Psoas muscle (tissue), 8 donors: Measurements from ENCODE around the gene HSPE1. TPM values are rescaled to one million over a fixed set of nuclear protein-coding genes. Genes with fewer than 3 reads are reported as not detected.
"Not testable (repeated sequence)": the region's sequence is repeated elsewhere in the genome, so short reads cannot be mapped to it uniquely, and the experiment has no call there.

Experiments
- ATAC-seq, 4 donors: fragments of 200-7000 bp; cut with Tn5 transposase; one replicate each; pipeline ENCODE4 v1.9.1; 2020; ENCODE audit warnings: moderate library complexity in 3 of 4, mild to moderate bottlenecking in 2 of 4
- DNase-seq, 2 donors: peaks; one replicate each; pipeline ENCODE4 v3.0.0-alpha.2; 2020
- H3K27ac ChIP-seq: fragments of 200-600 bp; one replicate; pipeline ENCODE4 v1.8.0; 2022
- H3K27me3 ChIP-seq, 3 donors: fragments of 200-600 bp in 1 of 3; one replicate each; pipeline versions ENCODE4 v1.6.1 to v1.8.0; 2013 to 2022; ENCODE audit warnings: low read length in 2 of 3, mild to moderate bottlenecking in 2 of 3, moderate library complexity in 1 of 3; ENCODE audit not compliant: insufficient read depth in 3 of 3
- H3K36me3 ChIP-seq, 2 donors: fragments of 200-600 bp in 1 of 2; one replicate each; pipeline versions ENCODE4 v1.6.1 to v1.8.0; 2013 to 2022; ENCODE audit warnings: low read depth in 1 of 2, mild to moderate bottlenecking in 1 of 2, moderate library complexity in 1 of 2; ENCODE audit not compliant: insufficient read depth in 1 of 2
- H3K4me1 ChIP-seq: fragments of 200-600 bp; one replicate; pipeline ENCODE4 v1.8.0; 2022
- H3K4me3 ChIP-seq: fragments of 200-600 bp; one replicate; pipeline ENCODE4 v1.8.0; 2022; ENCODE audit warnings: mild to moderate bottlenecking
- H3K9me3 ChIP-seq: fragments of 200-600 bp; one replicate; pipeline ENCODE4 v1.8.0; 2022
- CTCF ChIP-seq: fragments of 200-600 bp; IDR thresholded peaks from one replicate; pipeline ENCODE4 v1.8.0; 2022; ENCODE audit warnings: antibody characterized with exemption
- WGBS, 3 donors: extraction: QIAGEN DNeasy Blood & Tissue Kit; methylation state at CpG; one replicate each; pipeline versions ENCODE4 v1.1.6 to v1.1.7; 2013; 5-methylcytosine and 5-hydroxymethylcytosine counted together
- intact Hi-C, 2 donors: fragments of 100-400 bp; cut with DNase I; formaldehyde crosslinking; loops; one replicate each; pipeline versions ENCODE4 v1.11.0 to v1.14.2; 2022
- polyA plus RNA-seq, 3 donors: library from polyadenylated mRNA; stranded (reverse); fragments of 200-250 nt; gene quantifications; one replicate each; pipeline ENCODE4 v1.2.3, GENCODE V29; 2013
- total RNA-seq, 4 donors: library from RNA; stranded (reverse); fragmentation: NEBNext Ultra II Directional in 2 of 4; extraction: Animal tissue kit (Norgen Biotek cat#: 25700) in 2 of 4; gene quantifications; one replicate each; pipeline versions ENCODE4 v1.2.1 to v1.2.4, GENCODE V29; 2021 to 2023
- donor health status: healthy with polysubstance abuse.
- donor health status: DM: no; HTN: no; CAD: no; lungs with moderate emphysema.
- donor health status: Bipolar disorder and iron deficiency.
- donor health status: healthy.
- donor health status: DM: yes; HTN: yes; CAD: no.
- donor health status: DM: no; HTN: no; CAD: no.
- donor health status: DM: no; HTN: no; CAD: no.
- donor health status: DM: yes; HTN: yes; CAD: no.

HSPE1 gene
- total and polyA plus RNA-seq, 7 donors = 87.4 to 304 (median 120) TPM

DNA sequence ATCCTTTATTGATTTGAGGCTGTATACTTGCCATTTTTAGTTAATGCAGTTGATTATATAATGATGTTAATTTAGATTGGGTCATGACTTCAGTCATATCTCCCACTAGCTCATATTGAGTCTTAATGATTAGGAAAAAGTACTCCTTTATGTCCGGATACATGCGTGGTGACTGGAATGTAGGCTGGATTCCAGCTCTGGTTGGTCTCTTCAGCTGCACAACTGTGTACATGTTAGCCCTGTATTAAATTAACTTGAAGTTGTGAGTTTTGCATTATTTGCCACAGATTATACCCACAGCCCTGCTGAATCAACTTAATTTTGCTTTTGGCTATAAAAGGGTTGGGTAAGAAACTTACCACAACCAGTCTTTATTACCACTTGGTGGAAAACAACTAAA lies 38.2 kb downstream of the HSPE1 start:
- WGBS, 3 donors = 21 to 46% (median 22%) methylated on average over 2 of the region's 2 CpGs
- H3K36me3 ChIP-seq = peaks cover 6 to 75% of the 10 kb centered on the region in 2 donors
- no peak overlapping the region for H3K27ac ChIP-seq
- intact Hi-C loops = no loop called here
- no peaks in the 10 kb centered on the region for H3K9me3 ChIP-seq
- H3K4me1 ChIP-seq = peaks cover 5% of the 10 kb centered on the region
- ATAC-seq (no peak), DNase-seq (no peak)
- no peaks in the 10 kb centered on the region for H3K27me3 ChIP-seq
- TF ChIP-seq CTCF = no peak
- no peak overlapping the region for H3K4me3 ChIP-seq

- intact Hi-C loops = no loop called here
- DNase-seq (no peak), ATAC-seq (no peak)
- H3K4me1 ChIP-seq = peaks cover 5% of the 10 kb centered on the region
- H3K4me3 ChIP-seq = no peak overlapping the region
- WGBS, 3 donors = 72 to 84% (median 81%) methylated on average over 1 of the region's 1 CpG
- no peak for TF ChIP-seq CTCF
- peaks cover 6 to 87% of the 10 kb centered on the region in 2 donors for H3K36me3 ChIP-seq
- H3K27ac ChIP-seq = no peak overlapping the region
- H3K27me3 ChIP-seq = no peaks in the 10 kb centered on the region
- no peaks in the 10 kb centered on the region for H3K9me3 ChIP-seq
Observed at GRCh38 chr2:197539734-197540133, 39.6 kb downstream of the HSPE1 start.

DNA sequence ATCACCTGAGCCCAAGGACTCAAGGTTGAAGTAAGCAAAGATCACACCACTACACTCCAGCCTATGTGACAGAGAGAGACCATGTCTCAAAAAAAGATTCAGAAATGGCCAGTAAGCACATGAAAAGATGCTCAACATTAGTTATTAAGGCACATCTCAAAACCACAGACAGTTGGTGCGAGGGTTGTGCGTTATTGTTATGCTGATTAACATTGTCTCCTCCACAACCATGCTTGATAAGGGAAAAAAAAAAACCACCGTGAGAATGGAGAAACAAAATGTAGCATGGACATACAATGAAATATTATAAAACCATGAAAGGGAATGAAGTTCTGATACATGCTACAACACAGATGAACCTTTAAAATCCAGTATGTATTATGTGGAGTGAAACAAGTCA lies 43.0 kb downstream of the HSPE1 start:
- Histone ChIP-seq H3K27ac (no peak overlapping the region), H3K36me3 (peaks cover 6 to 68% of the 10 kb centered on the region in 2 donors), H3K9me3 (no peaks in the 10 kb centered on the region), H3K4me3 (no peak overlapping the region), H3K4me1 (peaks cover 5% of the 10 kb centered on the region), H3K27me3 (no peaks in the 10 kb centered on the region)
- ATAC-seq (no peak), DNase-seq (no peak)
- 94 to 96% (median 95%) methylated on average over 3 of the region's 3 CpGs for WGBS, 3 donors
- no peak for TF ChIP-seq CTCF
- intact Hi-C loops = no loop called here

GRCh38 chr2:197547163-197547900 lies 47.2 kb downstream of the HSPE1 start:
- H3K27ac ChIP-seq = no peak overlapping the region
- no peaks in the 10 kb centered on the region for H3K4me1 ChIP-seq
- no peaks in the 10 kb centered on the region for H3K27me3 ChIP-seq
- no peak for DNase-seq
- intact Hi-C loops = no loop called here
- no peak for TF ChIP-seq CTCF
- no peaks in the 10 kb centered on the region for H3K9me3 ChIP-seq
- H3K4me3 ChIP-seq = no peak overlapping the region
- no peak for ATAC-seq
- WGBS, 3 donors = 83 to 86% (median 85%) methylated on average over 5 of the region's 5 CpGs
- peaks cover 6 to 77% of the 10 kb centered on the region in 2 donors for H3K36me3 ChIP-seq

DNA sequence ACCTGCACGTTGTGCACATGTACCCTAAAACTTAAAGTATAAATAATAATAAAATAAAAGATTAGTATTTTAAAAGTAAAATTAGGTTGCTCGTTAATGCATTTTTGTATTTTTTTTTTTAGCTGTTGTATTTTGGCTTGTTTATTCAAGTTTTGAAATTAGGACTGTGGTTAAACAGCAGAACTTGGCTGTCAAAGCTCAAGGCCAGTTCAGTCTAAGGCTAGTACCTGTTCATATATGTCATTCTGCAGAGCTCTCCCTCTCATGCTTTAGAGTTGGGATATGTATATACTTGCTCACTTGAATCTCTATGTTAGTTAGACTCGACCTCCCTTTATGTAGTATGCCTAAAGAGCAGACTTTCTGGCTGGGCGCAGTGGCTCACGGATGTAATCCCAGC lies 48.4 kb downstream of the HSPE1 start:
- no peaks in the 10 kb centered on the region for H3K27me3 ChIP-seq
- H3K27ac ChIP-seq = no peak overlapping the region
- no peaks in the 10 kb centered on the region for H3K4me1 ChIP-seq
- no peak for DNase-seq
- no peak for ATAC-seq
- no peak for TF ChIP-seq CTCF
- no peaks in the 10 kb centered on the region for H3K9me3 ChIP-seq
- H3K36me3 ChIP-seq = peaks cover 0 to 77% of the 10 kb centered on the region in 2 donors
- 92 to 96% (median 94%) methylated on average over 5 of the region's 5 CpGs for WGBS, 3 donors
- intact Hi-C loops = no loop called here
- no peak overlapping the region for H3K4me3 ChIP-seq

DNA sequence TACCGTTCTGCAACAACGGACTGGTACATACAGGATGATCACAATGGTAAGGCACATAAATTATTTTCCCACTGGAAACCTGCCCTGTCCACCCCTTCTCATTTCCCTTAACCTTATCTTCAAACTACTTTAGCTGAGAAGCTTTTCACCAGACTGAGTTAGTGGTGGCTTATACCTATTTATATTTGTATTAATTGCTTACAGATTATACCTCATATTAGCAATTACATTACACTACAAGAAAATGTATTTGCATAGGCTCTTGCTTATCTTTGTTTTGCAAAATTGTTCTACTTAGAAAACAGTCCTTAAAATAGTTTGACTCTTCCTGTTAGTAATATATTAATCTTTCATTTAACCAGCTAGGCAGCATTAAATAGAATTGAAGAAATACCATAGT lies 51.1 kb downstream of the HSPE1 start:
- ATAC-seq, H3K9me3 ChIP-seq, H3K4me1 ChIP-seq, intact Hi-C loops, H3K4me3 ChIP-seq, H3K27me3 ChIP-seq, DNase-seq, H3K27ac ChIP-seq: not testable (repeated sequence)
- WGBS, 3 donors = 81 to 93% (median 91%) methylated on average over 2 of the region's 2 CpGs
- H3K36me3 ChIP-seq = peaks cover 0 to 78% of the 10 kb centered on the region in 2 donors
